Kidney epithelial cell (primary cell): ENCODE data around the gene TBC1D23. TPM values are rescaled to one million over a fixed set of nuclear protein-coding genes. Genes with fewer than 3 reads are reported as not detected.

Experiments used
- DNase-seq: peaks from one replicate; pipeline ENCODE4 v3.0.0-alpha.2; 2010; ENCODE audit warnings: low read depth
- H3K27me3 ChIP-seq: 2 replicates; pipeline ENCODE4 v1.6.0; 2011; ENCODE audit warnings: low read length; ENCODE audit not compliant: control insufficient read depth, insufficient read depth
- H3K36me3 ChIP-seq: 2 replicates; pipeline ENCODE4 v1.5.1; 2011; ENCODE audit warnings: low read length; ENCODE audit not compliant: control insufficient read depth, insufficient read depth
- H3K4me3 ChIP-seq: 2 replicates; pipeline ENCODE4 v1.5.1; 2011; ENCODE audit warnings: low read depth, mild to moderate bottlenecking, control low read depth, low read length
- total RNA-seq: library from RNA; depleted of rRNA; stranded (reverse); fragments of >200 nt; gene quantifications from 2 replicates; pipeline ENCODE4 v1.2.3, GENCODE V29; 2015
- TF ChIP-seq, protein P1 (sequence below): IDR thresholded peaks from 2 replicates; pipeline ENCODE4 v1.5.1; 2011; ENCODE audit warnings: mild to moderate bottlenecking, moderate library complexity, low read length, control low read depth, inconsistent platforms; ENCODE audit not compliant: insufficient read depth, poor library complexity, severe bottlenecking

The TBC1D23 gene
- total RNA-seq, 1 donor from 2014 or later = 38.3 TPM

DNA sequence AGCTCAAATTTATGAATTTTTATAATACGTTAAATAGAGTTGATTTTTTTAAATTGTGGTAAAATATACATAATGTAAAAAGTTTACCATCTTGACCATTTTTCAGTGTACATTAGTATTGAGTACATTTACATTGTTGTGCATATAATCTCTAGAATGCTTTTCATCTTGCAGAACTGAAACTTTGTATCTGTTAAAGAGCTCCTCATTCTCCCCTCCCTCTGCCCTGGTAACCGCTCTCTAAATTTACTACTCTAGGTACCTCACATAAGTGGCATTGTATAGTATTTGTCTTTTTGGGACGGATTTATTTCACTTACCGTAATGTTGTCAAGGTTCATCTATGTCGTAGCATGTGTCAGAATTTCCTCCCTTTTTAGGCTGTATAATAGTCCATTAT lies 13.6 kb downstream of the TBC1D23 start:
- Histone ChIP-seq H3K4me3 (no peak overlapping the region), H3K27me3 (no peaks in the 10 kb centered on the region), H3K36me3 (no peaks in the 10 kb centered on the region)
- DNase-seq = no peak
- TF ChIP-seq, protein P1, sequence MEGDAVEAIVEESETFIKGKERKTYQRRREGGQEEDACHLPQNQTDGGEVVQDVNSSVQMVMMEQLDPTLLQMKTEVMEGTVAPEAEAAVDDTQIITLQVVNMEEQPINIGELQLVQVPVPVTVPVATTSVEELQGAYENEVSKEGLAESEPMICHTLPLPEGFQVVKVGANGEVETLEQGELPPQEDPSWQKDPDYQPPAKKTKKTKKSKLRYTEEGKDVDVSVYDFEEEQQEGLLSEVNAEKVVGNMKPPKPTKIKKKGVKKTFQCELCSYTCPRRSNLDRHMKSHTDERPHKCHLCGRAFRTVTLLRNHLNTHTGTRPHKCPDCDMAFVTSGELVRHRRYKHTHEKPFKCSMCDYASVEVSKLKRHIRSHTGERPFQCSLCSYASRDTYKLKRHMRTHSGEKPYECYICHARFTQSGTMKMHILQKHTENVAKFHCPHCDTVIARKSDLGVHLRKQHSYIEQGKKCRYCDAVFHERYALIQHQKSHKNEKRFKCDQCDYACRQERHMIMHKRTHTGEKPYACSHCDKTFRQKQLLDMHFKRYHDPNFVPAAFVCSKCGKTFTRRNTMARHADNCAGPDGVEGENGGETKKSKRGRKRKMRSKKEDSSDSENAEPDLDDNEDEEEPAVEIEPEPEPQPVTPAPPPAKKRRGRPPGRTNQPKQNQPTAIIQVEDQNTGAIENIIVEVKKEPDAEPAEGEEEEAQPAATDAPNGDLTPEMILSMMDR = no peak

DNA sequence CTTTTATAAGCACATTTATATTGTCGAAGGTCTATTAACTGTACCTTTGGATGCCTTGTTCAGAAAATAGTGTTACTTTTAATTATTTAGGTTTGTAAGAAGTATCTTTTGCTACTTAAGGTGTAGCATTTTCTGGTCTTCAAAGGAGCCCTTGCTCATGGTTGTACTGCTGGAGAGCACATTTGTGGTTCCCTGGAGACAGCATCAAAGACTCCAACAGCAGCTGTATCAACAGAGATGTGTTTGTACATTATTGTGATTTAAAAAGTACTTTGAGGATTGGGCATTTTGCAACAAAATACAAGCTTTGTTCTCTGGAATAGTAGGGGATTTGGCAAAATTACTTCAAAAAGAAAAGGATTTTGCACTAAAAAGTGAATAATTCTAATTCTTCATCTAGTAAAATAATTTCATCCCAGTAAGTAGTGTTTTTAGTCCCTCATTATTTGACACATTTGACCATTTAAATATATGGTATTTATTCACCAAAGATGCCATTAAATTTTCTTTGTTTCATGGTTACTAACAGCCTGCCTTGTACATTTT lies 16.5 kb downstream of the TBC1D23 start:
- Histone ChIP-seq H3K36me3 (no peaks in the 10 kb centered on the region), H3K27me3 (no peaks in the 10 kb centered on the region), H3K4me3 (no peak overlapping the region)
- TF ChIP-seq, protein P1 = no peak
- DNase-seq = no peak

- H3K36me3 ChIP-seq = no peaks in the 10 kb centered on the region
- DNase-seq = no peak
- no peak overlapping the region for H3K4me3 ChIP-seq
- no peaks in the 10 kb centered on the region for H3K27me3 ChIP-seq
- TF ChIP-seq, protein P1 = no peak
These were observed 18.1 kb downstream of the TBC1D23 start for GRCh38 chr3:100278910-100279309.

- Histone ChIP-seq H3K4me3 (no peak overlapping the region), H3K27me3 (no peaks in the 10 kb centered on the region), H3K36me3 (no peaks in the 10 kb centered on the region)
- TF ChIP-seq, protein P1 = no peak
- no peak for DNase-seq
These were observed 27.6 kb downstream of the TBC1D23 start for GRCh38 chr3:100288288-100288894.

DNA sequence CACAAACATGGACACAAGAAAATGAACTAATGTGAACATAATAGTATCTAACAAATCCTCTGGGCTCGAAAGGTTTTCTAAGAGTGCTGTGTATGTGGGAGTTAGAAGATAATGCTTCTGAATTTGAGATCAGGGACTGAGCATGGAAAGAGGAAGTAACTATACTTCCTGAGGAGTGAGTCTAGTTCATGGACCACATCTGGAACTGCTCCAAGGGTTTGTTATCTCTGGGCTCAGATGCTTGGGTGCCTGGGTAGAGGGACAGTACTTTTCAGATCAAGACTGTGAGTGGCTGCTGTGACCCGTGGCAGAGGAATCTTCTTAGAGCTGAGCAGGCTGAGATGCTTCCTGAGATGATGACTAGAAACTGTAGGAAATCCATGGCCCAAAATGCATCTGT lies 28.5 kb downstream of the TBC1D23 start:
- no peak for DNase-seq

More for the DNA sequence above, 28.5 kb downstream of the TBC1D23 start:
- TF ChIP-seq, protein P1 = no peak
- Histone ChIP-seq H3K36me3 (no peaks in the 10 kb centered on the region), H3K27me3 (no peaks in the 10 kb centered on the region), H3K4me3 (no peak overlapping the region)
